ENCODE measurements around the gene CRY1.

CRY1 gene

GRCh38 chr12:107057071-107057834 is 36.1 kb downstream of the CRY1 start:
- Histone ChIP-seq H3K4me3 (ENCODE audit: low read length, poor library complexity, severe bottlenecking) (no peak overlapping the region), H3K27me3 (ENCODE audit: insufficient read depth, low read length, poor library complexity, severe bottlenecking) (no peaks in the 10 kb centered on the region)
- no peak for TF ChIP-seq EZH2phosphoT487 (IDR thresholded peaks at IDR 0.05; ENCODE audit: borderline replicate concordance)
- no peak for TF ChIP-seq CTCF (conservative IDR thresholded peaks at IDR 0.05; ENCODE audit: low read length)

GRCh38 chr12:107053709-107054108 is 39.6 kb downstream of the CRY1 start:
- H3K4me3 ChIP-seq (ENCODE audit: low read length, poor library complexity, severe bottlenecking): no peak overlapping the region
- H3K4me1 ChIP-seq (ENCODE audit: insufficient read depth, low read length, poor library complexity, severe bottlenecking): peaks cover 12% of the 10 kb centered on the region
- H3K79me2 ChIP-seq (ENCODE audit: insufficient read depth, low read length): peaks cover 12% of the 10 kb centered on the region; the same call in 1 of the 2 replicates
- no peaks in the 10 kb centered on the region for H3K9me2 ChIP-seq (replicated peaks; ENCODE audit: low read depth, low read length)
- H2AFZ ChIP-seq (ENCODE audit: low read length): no peak overlapping the region
- H4K20me1 ChIP-seq (ENCODE audit: insufficient read depth, low read length, poor library complexity, severe bottlenecking): no peaks in the 10 kb centered on the region
- H3K27me3 ChIP-seq (ENCODE audit: insufficient read depth, low read length, poor library complexity, severe bottlenecking): no peaks in the 10 kb centered on the region
- peaks cover 10% of the 10 kb centered on the region; the same call in 1 of the 2 replicates for H3K36me3 ChIP-seq (ENCODE audit: insufficient read depth, low read length)
- no peak overlapping the region for H3K4me2 ChIP-seq (ENCODE audit: low read depth, low read length, poor library complexity, severe bottlenecking)
- peaks cover 5% of the 10 kb centered on the region; the same call in 1 of the 2 replicates for H3K9me3 ChIP-seq (ENCODE audit: insufficient read depth, low read depth, low read length)
- H3F3A ChIP-seq (ENCODE audit: low read depth): no peaks in the 10 kb centered on the region
- no peak for TF ChIP-seq CTCF (conservative IDR thresholded peaks at IDR 0.05; ENCODE audit: low read length)
- no peak for TF ChIP-seq EZH2phosphoT487 (IDR thresholded peaks at IDR 0.05; ENCODE audit: borderline replicate concordance)
- H3K9ac ChIP-seq (ENCODE audit: low read depth, low read length, poor library complexity, severe bottlenecking): no peak overlapping the region

More at GRCh38 chr12:107057071-107057834, 36.1 kb downstream of the CRY1 start:
- Histone ChIP-seq H2AFZ (ENCODE audit: low read length) (no peak overlapping the region), H3K9me3 (ENCODE audit: insufficient read depth, low read depth, low read length) (no peaks in the 10 kb centered on the region; the same call in 1 of the 2 replicates), H3K79me2 (ENCODE audit: insufficient read depth, low read length) (no peaks in the 10 kb centered on the region; the same call in 1 of the 2 replicates), H4K20me1 (ENCODE audit: insufficient read depth, low read length, poor library complexity, severe bottlenecking) (no peaks in the 10 kb centered on the region), H3K4me1 (ENCODE audit: insufficient read depth, low read length, poor library complexity, severe bottlenecking) (peaks cover 4% of the 10 kb centered on the region), H3F3A (ENCODE audit: low read depth) (no peaks in the 10 kb centered on the region), H3K4me2 (ENCODE audit: low read depth, low read length, poor library complexity, severe bottlenecking) (no peak overlapping the region), H3K9ac (ENCODE audit: low read depth, low read length, poor library complexity, severe bottlenecking) (no peak overlapping the region), H3K36me3 (ENCODE audit: insufficient read depth, low read length) (no peaks in the 10 kb centered on the region; the same call in 1 of the 2 replicates), H3K9me2 (replicated peaks; ENCODE audit: low read depth, low read length) (no peaks in the 10 kb centered on the region)

GRCh38 chr12:107045186-107045585 is 48.2 kb downstream of the CRY1 start:
- no peak overlapping the region for H2AFZ ChIP-seq (ENCODE audit: low read length)
- no peak overlapping the region for H3K9ac ChIP-seq (ENCODE audit: low read depth, low read length, poor library complexity, severe bottlenecking)
- peaks cover 10% of the 10 kb centered on the region; the same call in 1 of the 2 replicates for H3K36me3 ChIP-seq (ENCODE audit: insufficient read depth, low read length)
- H3F3A ChIP-seq (ENCODE audit: low read depth): no peaks in the 10 kb centered on the region
- no peaks in the 10 kb centered on the region for H3K9me2 ChIP-seq (replicated peaks; ENCODE audit: low read depth, low read length)
- no peak overlapping the region for H3K4me3 ChIP-seq (ENCODE audit: low read length, poor library complexity, severe bottlenecking)
- TF ChIP-seq CTCF (conservative IDR thresholded peaks at IDR 0.05; ENCODE audit: low read length) (no peak), EZH2phosphoT487 (IDR thresholded peaks at IDR 0.05; ENCODE audit: borderline replicate concordance) (no peak)
- H3K27me3 ChIP-seq (ENCODE audit: insufficient read depth, low read length, poor library complexity, severe bottlenecking): no peaks in the 10 kb centered on the region
- peaks cover 12% of the 10 kb centered on the region; the same call in 1 of the 2 replicates for H3K79me2 ChIP-seq (ENCODE audit: insufficient read depth, low read length)
- H3K4me1 ChIP-seq (ENCODE audit: insufficient read depth, low read length, poor library complexity, severe bottlenecking): no peaks in the 10 kb centered on the region
- peaks cover 9% of the 10 kb centered on the region; the same call in 1 of the 2 replicates for H3K9me3 ChIP-seq (ENCODE audit: insufficient read depth, low read depth, low read length)
- no peaks in the 10 kb centered on the region for H4K20me1 ChIP-seq (ENCODE audit: insufficient read depth, low read length, poor library complexity, severe bottlenecking)
- no peak overlapping the region for H3K4me2 ChIP-seq (ENCODE audit: low read depth, low read length, poor library complexity, severe bottlenecking)
